SK-N-SH treated with all-trans-retinoic acid at 6 μM for 48 hours (cell line): ENCODE results near the gene LMF1.
A peak's percentile ranks its signal among the peaks of the same experiment; 100 is the strongest.

Experiments
- ATAC-seq: fragments of 200-7000 bp; cut with Tn5 transposase; 3 replicates; pipeline ENCODE4 v1.9.1; 2020; ENCODE audit warnings: mild to moderate bottlenecking, moderate library complexity
- ARNTL ChIP-seq: fragments of 450-650 bp; formaldehyde crosslinking; IDR thresholded peaks from 2 replicates; pipeline ENCODE4 v1.5.0; 2020; ENCODE audit warnings: low read depth, mild to moderate bottlenecking, moderate library complexity, borderline replicate concordance
- BACH2 ChIP-seq: fragments of 250-450 bp; sonication (Bioruptor Pico); IDR thresholded peaks from 2 replicates; pipeline ENCODE4 v1.9.0; 2021; ENCODE audit warnings: mild to moderate bottlenecking, borderline replicate concordance
- CREB5 ChIP-seq: fragments of 250-450 bp; sonication (Bioruptor Pico); IDR thresholded peaks from 2 replicates; pipeline ENCODE4 v1.5.1; 2020; ENCODE audit warnings: low read depth, mild to moderate bottlenecking, moderate library complexity
- CSDC2 ChIP-seq: fragments of 250-450 bp; sonication (Bioruptor Pico); IDR thresholded peaks from 2 replicates; pipeline ENCODE4 v1.5.0; 2020; ENCODE audit warnings: mild to moderate bottlenecking, moderate library complexity
- CSRNP3 ChIP-seq: fragments of 250-450 bp; sonication (Bioruptor Pico); IDR thresholded peaks from 2 replicates; pipeline ENCODE4 v1.5.1; 2021; ENCODE audit warnings: mild to moderate bottlenecking, moderate library complexity
- ESRRG ChIP-seq: fragments of 250-450 bp; sonication (Bioruptor Pico); IDR thresholded peaks from 2 replicates; pipeline ENCODE4 v1.6.1; 2021; ENCODE audit warnings: mild to moderate bottlenecking
- GLIS3 ChIP-seq: fragments of 250-450 bp; sonication (Bioruptor Pico); IDR thresholded peaks from 2 replicates; pipeline ENCODE4 v1.5.0; 2020; ENCODE audit warnings: mild to moderate bottlenecking, moderate library complexity
- ISL1 ChIP-seq: fragments of 250-450 bp; sonication (Bioruptor Pico); IDR thresholded peaks from 2 replicates; pipeline ENCODE4 v2.1.2; 2022; ENCODE audit warnings: mild to moderate bottlenecking, moderate library complexity
- OSR1 ChIP-seq: fragments of 250-450 bp; sonication (Bioruptor Pico); IDR thresholded peaks from 2 replicates; pipeline ENCODE4 v1.8.0; 2022; ENCODE audit warnings: moderate library complexity, mild to moderate bottlenecking, inconsistent platforms
- PATZ1 ChIP-seq: fragments of 250-450 bp; sonication (Bioruptor Pico); IDR thresholded peaks from 2 replicates; pipeline ENCODE4 v1.8.0; 2020; ENCODE audit warnings: mild to moderate bottlenecking, moderate library complexity, borderline replicate concordance
- POU6F1 ChIP-seq: fragments of 250-450 bp; sonication (Bioruptor Pico); IDR thresholded peaks from 2 replicates; pipeline ENCODE4 v1.8.0; 2021; ENCODE audit warnings: low read depth, mild to moderate bottlenecking, moderate library complexity, borderline replicate concordance
- PPARA ChIP-seq: fragments of 250-450 bp; sonication (Bioruptor Pico); IDR thresholded peaks from 2 replicates; pipeline ENCODE4 v1.5.0; 2020; ENCODE audit warnings: mild to moderate bottlenecking, borderline replicate concordance
- RARB ChIP-seq: fragments of 250-450 bp; sonication (Bioruptor Pico); IDR thresholded peaks from 2 replicates; pipeline ENCODE4 v1.8.0; 2021; ENCODE audit warnings: mild to moderate bottlenecking, moderate library complexity
- SNAI2 ChIP-seq: fragments of 250-450 bp; sonication (Bioruptor Pico); IDR thresholded peaks from 2 replicates; pipeline ENCODE4 v1.5.0; 2020; ENCODE audit warnings: mild to moderate bottlenecking, moderate library complexity
- TCF4 ChIP-seq: fragments of 250-450 bp; sonication (Bioruptor Pico); IDR thresholded peaks from 2 replicates; pipeline ENCODE4 v1.8.0; 2021; ENCODE audit warnings: mild to moderate bottlenecking, moderate library complexity, borderline replicate concordance
- TOX ChIP-seq: fragments of 250-450 bp; sonication (Bioruptor Pico); IDR thresholded peaks from 2 replicates; pipeline ENCODE4 v1.8.0; 2021; ENCODE audit warnings: mild to moderate bottlenecking, moderate library complexity, borderline replicate concordance
- TSHZ2 ChIP-seq: fragments of 250-450 bp; sonication (Bioruptor Pico); IDR thresholded peaks from 2 replicates; pipeline ENCODE4 v1.5.0; 2020; ENCODE audit warnings: mild to moderate bottlenecking, moderate library complexity
- ZC3H10 ChIP-seq: fragments of 250-450 bp; sonication (Bioruptor Pico); IDR thresholded peaks from 2 replicates; pipeline ENCODE4 v1.5.1; 2021; ENCODE audit warnings: mild to moderate bottlenecking, moderate library complexity
- ZFP30 ChIP-seq: fragments of 450-650 bp; formaldehyde crosslinking; IDR thresholded peaks from 2 replicates; pipeline ENCODE4 v1.5.0; 2022; ENCODE audit warnings: mild to moderate bottlenecking, moderate library complexity
- ZNF70 ChIP-seq: fragments of 450-650 bp; formaldehyde crosslinking; IDR thresholded peaks from 2 replicates; pipeline ENCODE4 v1.5.0; 2020; ENCODE audit warnings: mild to moderate bottlenecking, moderate library complexity

LMF1 gene

GRCh38 chr16:907361-907760 is 63.4 kb downstream of the LMF1 start:
- no peak for ATAC-seq
- TF ChIP-seq PATZ1 (CRISPR knock-in tag) (no peak), OSR1 (CRISPR knock-in tag) (no peak)

GRCh38 chr16:906296-906695 is 64.5 kb downstream of the LMF1 start:
- no peak for ATAC-seq
- TF ChIP-seq ISL1 (no peak), CSDC2 (CRISPR knock-in tag) (no peak), ESRRG (CRISPR knock-in tag) (no peak), RARB (no peak), ZFP30 (no peak), BACH2 (CRISPR knock-in tag) (no peak), ZC3H10 (CRISPR knock-in tag) (no peak)

- no peak for TF ChIP-seq POU6F1 (CRISPR knock-in tag)
- TF ChIP-seq CREB5 (CRISPR knock-in tag): no peak
- TF ChIP-seq PPARA: no peak
- no peak for TF ChIP-seq GLIS3
- TF ChIP-seq TOX (CRISPR knock-in tag): no peak
- TF ChIP-seq OSR1 (CRISPR knock-in tag): no peak
- no peak for TF ChIP-seq BACH2 (CRISPR knock-in tag)
- TF ChIP-seq ARNTL (CRISPR knock-in tag): no peak
- TF ChIP-seq TCF4 (CRISPR knock-in tag): no peak
- TF ChIP-seq ZFP30: no peak
- no peak for TF ChIP-seq CSRNP3 (CRISPR knock-in tag)
- no peak for TF ChIP-seq SNAI2 (CRISPR knock-in tag)
- no peak for TF ChIP-seq TSHZ2
- TF ChIP-seq RARB: no peak
- TF ChIP-seq ZNF70 (CRISPR knock-in tag): no peak
- peak; percentile 32 for ATAC-seq
Measured at GRCh38 chr16:901715-902601, 68.8 kb downstream of the LMF1 start.
